Astrocyte (in vitro differentiated cells and primary cell): ENCODE data around the gene KRTAP17-1. TPM values are rescaled to one million over a fixed set of nuclear protein-coding genes. Genes with fewer than 3 reads are reported as not detected.

ENCODE experiments used
- DNase-seq: peaks from one replicate; pipeline ENCODE4 v3.0.0-alpha.2; 2010; ENCODE audit warnings: low read depth
- FAIRE-seq: peaks from 2 replicates; lab custom pipeline; 2011; peaks lifted over from hg19 to GRCh38; lab: Jason Lieb, UNC
- H2AFZ ChIP-seq: 2 replicates; pipeline ENCODE4 v1.6.0; 2012; ENCODE audit warnings: low read depth, low read length, inconsistent platforms
- H3K27ac ChIP-seq: 2 replicates; pipeline ENCODE4 v1.5.1; 2011; ENCODE audit warnings: low read depth, low read length, inconsistent platforms
- H3K27me3 ChIP-seq: 2 replicates; pipeline ENCODE4 v1.6.0; 2011; ENCODE audit warnings: low read length, inconsistent platforms; ENCODE audit not compliant: insufficient read depth
- H3K36me3 ChIP-seq: 2 replicates; pipeline ENCODE4 v1.5.1; 2011; ENCODE audit warnings: low read length, inconsistent platforms; ENCODE audit not compliant: insufficient read depth
- H3K4me1 ChIP-seq: 2 replicates; pipeline ENCODE4 v1.5.1; 2011; ENCODE audit warnings: low read length, inconsistent platforms; ENCODE audit not compliant: insufficient read depth
- H3K4me2 ChIP-seq: 2 replicates; pipeline ENCODE4 v1.6.0; 2012; ENCODE audit warnings: low read length, inconsistent platforms
- H3K4me3 ChIP-seq: 2 replicates; pipeline ENCODE4 v1.5.1; 2011; ENCODE audit warnings: low read depth, mild to moderate bottlenecking, low read length, inconsistent platforms; ENCODE audit not compliant: insufficient read depth
- H3K79me2 ChIP-seq: 2 replicates; pipeline ENCODE4 v1.6.0; 2012; ENCODE audit warnings: mild to moderate bottlenecking, low read length, inconsistent platforms; ENCODE audit not compliant: insufficient read depth
- H3K9ac ChIP-seq: 2 replicates; pipeline ENCODE4 v1.6.0; 2012; ENCODE audit warnings: mild to moderate bottlenecking, low read length, inconsistent platforms
- H3K9me3 ChIP-seq: 2 replicates; pipeline ENCODE4 v1.5.1; 2012; ENCODE audit warnings: low read depth, mild to moderate bottlenecking, low read length, inconsistent platforms; ENCODE audit not compliant: insufficient read depth
- H4K20me1 ChIP-seq: 2 replicates; pipeline ENCODE4 v1.6.0; 2012; ENCODE audit warnings: low read length, inconsistent platforms; ENCODE audit not compliant: insufficient read depth
- H3K27ac Mint-ChIP-seq: one replicate; pipeline ENCODE4 v1.8.0; 2021; ENCODE audit warnings: mild to moderate bottlenecking, mixed read lengths; ENCODE audit not compliant: unreplicated experiment
- H3K27me3 Mint-ChIP-seq: one replicate; pipeline ENCODE4 v1.8.0; 2021; ENCODE audit warnings: low read depth, mixed read lengths; ENCODE audit not compliant: unreplicated experiment
- H3K36me3 Mint-ChIP-seq: one replicate; pipeline ENCODE4 v1.8.0; 2021; ENCODE audit warnings: low read depth, mixed read lengths; ENCODE audit not compliant: unreplicated experiment
- H3K4me1 Mint-ChIP-seq: one replicate; pipeline ENCODE4 v1.8.0; 2021; ENCODE audit warnings: low read depth, mixed read lengths; ENCODE audit not compliant: unreplicated experiment
- H3K4me3 Mint-ChIP-seq: one replicate; pipeline ENCODE4 v1.8.0; 2021; ENCODE audit warnings: mild to moderate bottlenecking, moderate library complexity, mixed read lengths; ENCODE audit not compliant: unreplicated experiment
- H3K9me3 Mint-ChIP-seq: one replicate; pipeline ENCODE4 v1.8.0; 2021; ENCODE audit warnings: mild to moderate bottlenecking, mixed read lengths; ENCODE audit not compliant: unreplicated experiment
- CTCF ChIP-seq: IDR thresholded peaks from 2 replicates; pipeline ENCODE4 v1.5.1; 2011; ENCODE audit warnings: low read depth, mild to moderate bottlenecking, inconsistent platforms, low read length, moderate library complexity; ENCODE audit not compliant: insufficient read depth
- EZH2 ChIP-seq: IDR thresholded peaks from 2 replicates; pipeline ENCODE4 v1.6.1; 2012; ENCODE audit warnings: mild to moderate bottlenecking, low read length, inconsistent platforms; ENCODE audit not compliant: insufficient read depth
- total RNA-seq: library from RNA; stranded (reverse); gene quantifications from 2 replicates; pipeline ENCODE4 v1.2.1, GENCODE V29; 2021

KRTAP17-1 gene
- total RNA-seq, 1 donor from 2014 or later = not detected

GRCh38 chr17:41311111-41311510 lies 4.4 kb downstream of the KRTAP17-1 start:
- no peaks in the 10 kb centered on the region for H3K9me3 ChIP-seq
- no peak overlapping the region for H3K9ac ChIP-seq
- no peak overlapping the region for H3K4me2 ChIP-seq
- H3K79me2 ChIP-seq = no peaks in the 10 kb centered on the region
- no peaks in the 10 kb centered on the region for H4K20me1 ChIP-seq
- no peak overlapping the region for H3K4me3 ChIP-seq
- H3K27me3 ChIP-seq = no peaks in the 10 kb centered on the region
- H3K36me3 ChIP-seq = no peaks in the 10 kb centered on the region
- DNase-seq = no peak
- no peak overlapping the region for H3K4me3 Mint-ChIP-seq
- H3K27ac Mint-ChIP-seq = no peak overlapping the region
- no peak for TF ChIP-seq EZH2
- no peak for TF ChIP-seq CTCF
- H2AFZ ChIP-seq = no peak overlapping the region
- H3K27ac ChIP-seq = no peak overlapping the region
- peaks cover 49% of the 10 kb centered on the region for H3K27me3 Mint-ChIP-seq
- H3K4me1 ChIP-seq = peaks cover 16% of the 10 kb centered on the region
- peaks cover 8% of the 10 kb centered on the region for H3K9me3 Mint-ChIP-seq
- H3K36me3 Mint-ChIP-seq = no peaks in the 10 kb centered on the region
- FAIRE-seq = no peak
- H3K4me1 Mint-ChIP-seq = no peaks in the 10 kb centered on the region

- Histone ChIP-seq H3K9ac (no peak within 1 kb of the TSS), H3K4me2 (peak within 1 kb of the TSS; percentile 54), H2AFZ (peak within 1 kb of the TSS; percentile 57), H4K20me1 (no peaks in the 10 kb centered on the region), H3K4me3 (no peak within 1 kb of the TSS), H3K9me3 (no peaks in the 10 kb centered on the region), H3K27ac (no peak within 1 kb of the TSS), H3K36me3 (no peaks in the 10 kb centered on the region), H3K27me3 (no peaks in the 10 kb centered on the region), H3K79me2 (no peaks in the 10 kb centered on the region), H3K4me1 (peaks cover 16% of the 10 kb centered on the region)
- no peak within 1 kb of the TSS for H3K4me3 Mint-ChIP-seq
- H3K27me3 Mint-ChIP-seq = peaks cover 40% of the 10 kb centered on the region
- no peaks in the 10 kb centered on the region for H3K4me1 Mint-ChIP-seq
- TF ChIP-seq CTCF = no peak
- TF ChIP-seq EZH2 = no peak
- no peak for DNase-seq
- FAIRE-seq = no peak
- H3K36me3 Mint-ChIP-seq = no peaks in the 10 kb centered on the region
- H3K27ac Mint-ChIP-seq = no peak within 1 kb of the TSS
- H3K9me3 Mint-ChIP-seq = peaks cover 8% of the 10 kb centered on the region
These were observed 6.6 kb downstream of the KRTAP17-1 start, which contains the start of gene KRTAP16-1 for GRCh38 chr17:41308918-41309359. KRTAP16-1 (minus strand) TSS chr17:41309309; CDS start chr17:41309253, 56 bp downstream.

GRCh38 chr17:41308251-41308917 lies 7.1 kb downstream of the KRTAP17-1 start:
- no peak overlapping the region for H3K27ac ChIP-seq
- no peaks in the 10 kb centered on the region for H3K27me3 ChIP-seq
- FAIRE-seq (no peak), DNase-seq (no peak)
- Mint-ChIP-seq H3K4me1 (no peaks in the 10 kb centered on the region), H3K27ac (no peak overlapping the region), H3K4me3 (no peak overlapping the region), H3K36me3 (no peaks in the 10 kb centered on the region), H3K9me3 (peaks cover 8% of the 10 kb centered on the region), H3K27me3 (peaks cover 40% of the 10 kb centered on the region)
- no peak for TF ChIP-seq CTCF
- TF ChIP-seq EZH2 = no peak
- no peaks in the 10 kb centered on the region for H4K20me1 ChIP-seq
- H3K4me1 ChIP-seq = peaks cover 16% of the 10 kb centered on the region
- H3K79me2 ChIP-seq = no peaks in the 10 kb centered on the region
- no peaks in the 10 kb centered on the region for H3K9me3 ChIP-seq
- H3K4me3 ChIP-seq = peak overlapping the region; percentile 21
- no peaks in the 10 kb centered on the region for H3K36me3 ChIP-seq
- H3K4me2 ChIP-seq = peak overlapping the region; percentile 54
- H2AFZ ChIP-seq = peak overlapping the region; percentile 57
- H3K9ac ChIP-seq = no peak overlapping the region
